ENCODE data around the gene CDK19. TPM values are rescaled to one million over a fixed set of nuclear protein-coding genes. Genes with fewer than 3 reads are reported as not detected.

The CDK19 gene
- total and polyA plus RNA-seq, 2 of the 13 experiments (the other 11 are each of a cell fraction or from before 2014, with no cell fraction given) = 13.4 to 27.0 TPM

DNA sequence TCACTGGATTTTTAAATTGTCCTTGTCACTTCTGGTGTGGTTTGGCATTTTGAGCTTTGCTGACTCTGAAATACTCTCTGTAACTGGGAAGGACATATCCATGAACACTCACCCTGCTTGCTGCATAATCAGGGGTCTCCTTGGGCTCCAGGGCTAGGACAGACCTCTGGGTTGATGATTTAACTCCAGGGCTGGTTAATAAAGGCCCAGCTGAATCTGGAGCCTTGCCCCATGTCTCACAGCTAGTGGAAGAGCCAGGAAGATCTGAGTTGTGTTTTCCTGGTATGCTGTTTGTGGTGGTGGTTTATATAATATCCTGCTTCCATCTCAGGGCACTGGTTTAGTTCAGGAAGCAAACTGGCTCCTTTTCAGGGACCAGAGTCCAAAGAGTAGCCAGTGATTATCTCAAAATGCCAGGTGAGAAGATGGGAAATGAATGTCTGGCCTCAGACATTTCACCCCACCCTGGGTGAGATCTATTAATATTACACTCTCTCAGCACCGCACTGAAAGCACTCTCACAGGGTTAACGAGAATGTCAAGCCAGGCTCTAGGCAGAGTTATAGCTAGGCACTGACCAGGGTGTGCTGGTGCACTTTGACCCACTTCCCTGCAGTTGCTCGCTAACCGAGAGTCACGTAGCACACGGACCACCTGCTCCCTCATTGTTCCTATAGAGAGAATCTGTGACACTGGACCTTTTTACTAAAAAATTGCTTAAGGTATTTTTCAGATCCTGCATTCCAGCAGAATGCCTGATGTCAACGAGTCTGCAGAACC is 248.7 kb downstream of the CDK19 start (continued):
- TF ChIP-seq, protein P1, sequence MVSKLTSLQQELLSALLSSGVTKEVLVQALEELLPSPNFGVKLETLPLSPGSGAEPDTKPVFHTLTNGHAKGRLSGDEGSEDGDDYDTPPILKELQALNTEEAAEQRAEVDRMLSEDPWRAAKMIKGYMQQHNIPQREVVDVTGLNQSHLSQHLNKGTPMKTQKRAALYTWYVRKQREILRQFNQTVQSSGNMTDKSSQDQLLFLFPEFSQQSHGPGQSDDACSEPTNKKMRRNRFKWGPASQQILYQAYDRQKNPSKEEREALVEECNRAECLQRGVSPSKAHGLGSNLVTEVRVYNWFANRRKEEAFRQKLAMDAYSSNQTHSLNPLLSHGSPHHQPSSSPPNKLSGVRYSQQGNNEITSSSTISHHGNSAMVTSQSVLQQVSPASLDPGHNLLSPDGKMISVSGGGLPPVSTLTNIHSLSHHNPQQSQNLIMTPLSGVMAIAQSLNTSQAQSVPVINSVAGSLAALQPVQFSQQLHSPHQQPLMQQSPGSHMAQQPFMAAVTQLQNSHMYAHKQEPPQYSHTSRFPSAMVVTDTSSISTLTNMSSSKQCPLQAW (CRISPR knock-in tag; IDR thresholded peaks at IDR 0.05) = peak; percentile 72
- TF ChIP-seq GATA4 (IDR thresholded peaks at IDR 0.05; ENCODE audit: borderline replicate concordance, low read depth) = peak; percentile 22; the same call in 1 of the 2 replicates
- TF ChIP-seq, protein P2, sequence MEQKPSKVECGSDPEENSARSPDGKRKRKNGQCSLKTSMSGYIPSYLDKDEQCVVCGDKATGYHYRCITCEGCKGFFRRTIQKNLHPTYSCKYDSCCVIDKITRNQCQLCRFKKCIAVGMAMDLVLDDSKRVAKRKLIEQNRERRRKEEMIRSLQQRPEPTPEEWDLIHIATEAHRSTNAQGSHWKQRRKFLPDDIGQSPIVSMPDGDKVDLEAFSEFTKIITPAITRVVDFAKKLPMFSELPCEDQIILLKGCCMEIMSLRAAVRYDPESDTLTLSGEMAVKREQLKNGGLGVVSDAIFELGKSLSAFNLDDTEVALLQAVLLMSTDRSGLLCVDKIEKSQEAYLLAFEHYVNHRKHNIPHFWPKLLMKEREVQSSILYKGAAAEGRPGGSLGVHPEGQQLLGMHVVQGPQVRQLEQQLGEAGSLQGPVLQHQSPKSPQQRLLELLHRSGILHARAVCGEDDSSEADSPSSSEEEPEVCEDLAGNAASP (CRISPR knock-in tag; IDR thresholded peaks at IDR 0.05; ENCODE audit: borderline replicate concordance) = 0 out of 2 replicates have a peak, but pooled peaks have one; percentile 32
- TF ChIP-seq, protein P3, sequence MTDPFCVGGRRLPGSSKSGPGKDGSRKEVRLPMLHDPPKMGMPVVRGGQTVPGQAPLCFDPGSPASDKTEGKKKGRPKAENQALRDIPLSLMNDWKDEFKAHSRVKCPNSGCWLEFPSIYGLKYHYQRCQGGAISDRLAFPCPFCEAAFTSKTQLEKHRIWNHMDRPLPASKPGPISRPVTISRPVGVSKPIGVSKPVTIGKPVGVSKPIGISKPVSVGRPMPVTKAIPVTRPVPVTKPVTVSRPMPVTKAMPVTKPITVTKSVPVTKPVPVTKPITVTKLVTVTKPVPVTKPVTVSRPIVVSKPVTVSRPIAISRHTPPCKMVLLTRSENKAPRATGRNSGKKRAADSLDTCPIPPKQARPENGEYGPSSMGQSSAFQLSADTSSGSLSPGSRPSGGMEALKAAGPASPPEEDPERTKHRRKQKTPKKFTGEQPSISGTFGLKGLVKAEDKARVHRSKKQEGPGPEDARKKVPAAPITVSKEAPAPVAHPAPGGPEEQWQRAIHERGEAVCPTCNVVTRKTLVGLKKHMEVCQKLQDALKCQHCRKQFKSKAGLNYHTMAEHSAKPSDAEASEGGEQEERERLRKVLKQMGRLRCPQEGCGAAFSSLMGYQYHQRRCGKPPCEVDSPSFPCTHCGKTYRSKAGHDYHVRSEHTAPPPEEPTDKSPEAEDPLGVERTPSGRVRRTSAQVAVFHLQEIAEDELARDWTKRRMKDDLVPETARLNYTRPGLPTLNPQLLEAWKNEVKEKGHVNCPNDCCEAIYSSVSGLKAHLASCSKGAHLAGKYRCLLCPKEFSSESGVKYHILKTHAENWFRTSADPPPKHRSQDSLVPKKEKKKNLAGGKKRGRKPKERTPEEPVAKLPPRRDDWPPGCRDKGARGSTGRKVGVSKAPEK (CRISPR knock-in tag; IDR thresholded peaks at IDR 0.05; ENCODE audit: borderline replicate concordance) = no peak
- no peak for TF ChIP-seq DNMT1 (CRISPR knock-in tag; IDR thresholded peaks at IDR 0.05)
- TF ChIP-seq ZNF326 (CRISPR knock-in tag; IDR thresholded peaks at IDR 0.05; ENCODE audit: borderline replicate concordance) = no peak
- TF ChIP-seq GATAD1 (CRISPR knock-in tag; IDR thresholded peaks at IDR 0.05) = 0 out of 2 replicates have a peak, but pooled peaks have one; percentile 28
- TF ChIP-seq ZNF333 (CRISPR knock-in tag; IDR thresholded peaks at IDR 0.05; ENCODE audit: borderline replicate concordance) = no peak
- TF ChIP-seq ZNF10 (CRISPR knock-in tag; IDR thresholded peaks at IDR 0.05; ENCODE audit: borderline replicate concordance, low read depth) = no peak
- peak; percentile 67 for TF ChIP-seq ERF (CRISPR knock-in tag; IDR thresholded peaks at IDR 0.05)
- TF ChIP-seq ZNF24 (IDR thresholded peaks at IDR 0.05) = no peak
- no peak for TF ChIP-seq TBP (CRISPR knock-in tag; IDR thresholded peaks at IDR 0.05)
- TF ChIP-seq, protein P4, sequence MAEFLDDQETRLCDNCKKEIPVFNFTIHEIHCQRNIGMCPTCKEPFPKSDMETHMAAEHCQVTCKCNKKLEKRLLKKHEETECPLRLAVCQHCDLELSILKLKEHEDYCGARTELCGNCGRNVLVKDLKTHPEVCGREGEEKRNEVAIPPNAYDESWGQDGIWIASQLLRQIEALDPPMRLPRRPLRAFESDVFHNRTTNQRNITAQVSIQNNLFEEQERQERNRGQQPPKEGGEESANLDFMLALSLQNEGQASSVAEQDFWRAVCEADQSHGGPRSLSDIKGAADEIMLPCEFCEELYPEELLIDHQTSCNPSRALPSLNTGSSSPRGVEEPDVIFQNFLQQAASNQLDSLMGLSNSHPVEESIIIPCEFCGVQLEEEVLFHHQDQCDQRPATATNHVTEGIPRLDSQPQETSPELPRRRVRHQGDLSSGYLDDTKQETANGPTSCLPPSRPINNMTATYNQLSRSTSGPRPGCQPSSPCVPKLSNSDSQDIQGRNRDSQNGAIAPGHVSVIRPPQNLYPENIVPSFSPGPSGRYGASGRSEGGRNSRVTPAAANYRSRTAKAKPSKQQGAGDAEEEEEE (CRISPR knock-in tag; IDR thresholded peaks at IDR 0.05; ENCODE audit: borderline replicate concordance) = no peak
- TF ChIP-seq, protein P5, sequence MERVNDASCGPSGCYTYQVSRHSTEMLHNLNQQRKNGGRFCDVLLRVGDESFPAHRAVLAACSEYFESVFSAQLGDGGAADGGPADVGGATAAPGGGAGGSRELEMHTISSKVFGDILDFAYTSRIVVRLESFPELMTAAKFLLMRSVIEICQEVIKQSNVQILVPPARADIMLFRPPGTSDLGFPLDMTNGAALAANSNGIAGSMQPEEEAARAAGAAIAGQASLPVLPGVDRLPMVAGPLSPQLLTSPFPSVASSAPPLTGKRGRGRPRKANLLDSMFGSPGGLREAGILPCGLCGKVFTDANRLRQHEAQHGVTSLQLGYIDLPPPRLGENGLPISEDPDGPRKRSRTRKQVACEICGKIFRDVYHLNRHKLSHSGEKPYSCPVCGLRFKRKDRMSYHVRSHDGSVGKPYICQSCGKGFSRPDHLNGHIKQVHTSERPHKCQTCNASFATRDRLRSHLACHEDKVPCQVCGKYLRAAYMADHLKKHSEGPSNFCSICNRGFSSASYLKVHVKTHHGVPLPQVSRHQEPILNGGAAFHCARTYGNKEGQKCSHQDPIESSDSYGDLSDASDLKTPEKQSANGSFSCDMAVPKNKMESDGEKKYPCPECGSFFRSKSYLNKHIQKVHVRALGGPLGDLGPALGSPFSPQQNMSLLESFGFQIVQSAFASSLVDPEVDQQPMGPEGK (CRISPR knock-in tag; IDR thresholded peaks at IDR 0.05) = peak; percentile 59; the same call in 1 of the 2 replicates
- TF ChIP-seq SUZ12 (IDR thresholded peaks at IDR 0.05; ENCODE audit: low read depth, low read length) = no peak
- TF ChIP-seq ZNF883 (CRISPR knock-in tag; IDR thresholded peaks at IDR 0.05; ENCODE audit: not compliant biosample characterization) = no peak
- peak; percentile 68; the same call in 1 of the 2 replicates for TF ChIP-seq ZNF337 (CRISPR knock-in tag; IDR thresholded peaks at IDR 0.05; ENCODE audit: borderline replicate concordance, low read depth)
- TF ChIP-seq SMAD3 (CRISPR knock-in tag; IDR thresholded peaks at IDR 0.05) = no peak; the same call in 1 of the 2 replicates
- no peak for TF ChIP-seq SRSF4 (IDR thresholded peaks at IDR 0.05; ENCODE audit: low read depth, low read length, poor library complexity, severe bottlenecking)

Data from HepG2 (cell line).